IMR-90 (cell line): Measurements from ENCODE around the gene SEMA4B.

Experiments used
- ELK1 ChIP-seq: fragments of 150-350 bp; IDR thresholded peaks from 2 replicates; pipeline ENCODE4 v1.6.1; 2016; ENCODE audit warnings: low read depth, mild to moderate bottlenecking, low read length, moderate library complexity, borderline replicate concordance
- NFE2L2 ChIP-seq: fragments of 150-350 bp; IDR thresholded peaks from 2 replicates; pipeline ENCODE4 v1.6.1; 2016; ENCODE audit warnings: low read depth, mild to moderate bottlenecking, low read length
- POLR2A ChIP-seq: IDR thresholded peaks from 2 replicates; pipeline ENCODE4 v1.6.1; 2012; ENCODE audit warnings: mild to moderate bottlenecking, low read depth, low read length
- TF ChIP-seq, protein P1 (sequence below): conservative IDR thresholded peaks from 2 replicates; pipeline ENCODE4 v1.5.1; 2012; ENCODE audit warnings: mild to moderate bottlenecking, low read depth, low read length, improper control_type of control experiment

DNA sequence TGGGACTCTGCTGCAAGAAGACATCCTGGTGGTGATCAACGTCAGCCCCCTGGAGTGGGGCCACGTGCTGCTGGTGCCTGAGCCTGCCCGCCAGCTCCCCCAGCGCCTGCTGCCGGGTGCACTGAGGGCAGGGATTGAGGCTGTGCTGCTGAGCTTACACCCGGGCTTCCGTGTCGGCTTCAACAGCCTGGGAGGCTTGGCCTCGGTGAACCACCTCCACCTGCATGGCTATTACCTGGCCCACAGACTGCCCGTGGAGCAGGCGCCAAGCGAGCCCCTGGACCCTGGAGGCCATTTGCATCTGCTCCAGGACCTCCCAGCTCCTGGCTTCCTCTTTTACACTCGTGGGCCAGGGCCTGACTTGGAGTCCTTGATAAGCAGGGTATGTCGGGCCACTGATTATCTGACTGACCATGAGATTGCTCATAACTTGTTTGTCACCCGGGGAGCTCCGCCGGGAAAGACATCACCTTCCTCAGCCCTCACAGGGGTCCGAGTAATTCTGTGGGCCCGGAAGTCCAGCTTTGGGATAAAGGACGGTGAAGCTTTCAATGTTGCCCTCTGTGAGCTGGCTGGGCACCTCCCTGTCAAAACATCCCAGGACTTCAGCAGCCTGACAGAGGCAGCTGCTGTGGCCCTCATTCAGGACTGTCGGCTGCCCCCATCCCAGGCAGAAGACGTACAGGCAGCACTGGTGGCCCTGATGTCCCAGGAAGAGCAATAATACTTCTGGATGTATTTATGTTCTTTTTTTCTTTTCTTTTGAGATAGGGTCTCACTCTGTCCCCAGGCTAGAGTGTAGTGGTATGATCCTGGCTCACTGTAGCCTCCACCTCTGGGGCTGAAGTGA is 40.4 kb downstream of the SEMA4B start:
- TF ChIP-seq ELK1 (no peak), POLR2A (no peak), NFE2L2 (no peak)
- TF ChIP-seq, protein P1, sequence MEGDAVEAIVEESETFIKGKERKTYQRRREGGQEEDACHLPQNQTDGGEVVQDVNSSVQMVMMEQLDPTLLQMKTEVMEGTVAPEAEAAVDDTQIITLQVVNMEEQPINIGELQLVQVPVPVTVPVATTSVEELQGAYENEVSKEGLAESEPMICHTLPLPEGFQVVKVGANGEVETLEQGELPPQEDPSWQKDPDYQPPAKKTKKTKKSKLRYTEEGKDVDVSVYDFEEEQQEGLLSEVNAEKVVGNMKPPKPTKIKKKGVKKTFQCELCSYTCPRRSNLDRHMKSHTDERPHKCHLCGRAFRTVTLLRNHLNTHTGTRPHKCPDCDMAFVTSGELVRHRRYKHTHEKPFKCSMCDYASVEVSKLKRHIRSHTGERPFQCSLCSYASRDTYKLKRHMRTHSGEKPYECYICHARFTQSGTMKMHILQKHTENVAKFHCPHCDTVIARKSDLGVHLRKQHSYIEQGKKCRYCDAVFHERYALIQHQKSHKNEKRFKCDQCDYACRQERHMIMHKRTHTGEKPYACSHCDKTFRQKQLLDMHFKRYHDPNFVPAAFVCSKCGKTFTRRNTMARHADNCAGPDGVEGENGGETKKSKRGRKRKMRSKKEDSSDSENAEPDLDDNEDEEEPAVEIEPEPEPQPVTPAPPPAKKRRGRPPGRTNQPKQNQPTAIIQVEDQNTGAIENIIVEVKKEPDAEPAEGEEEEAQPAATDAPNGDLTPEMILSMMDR, result no peak
